MM.1S (cell line): ENCODE results near the gene SORCS2.

Experiments
- DNase-seq: peaks from one replicate; pipeline ENCODE4 v3.0.0-alpha.2; 2015
- H2AFZ ChIP-seq: fragments of 300-600 bp; sonication (generic); 2 replicates; pipeline ENCODE4 v1.6.0; 2016; ENCODE audit warnings: antibody characterized with exemption, low read length
- H3F3A ChIP-seq: fragments of 300-600 bp; sonication (generic); 2 replicates; pipeline ENCODE4 v1.6.1; 2016; ENCODE audit warnings: mild to moderate bottlenecking, antibody characterized with exemption, low read length, moderate library complexity, mixed read lengths; ENCODE audit not compliant: insufficient read depth
- H3K27ac ChIP-seq: fragments of 300-600 bp; sonication (generic); 2 replicates; pipeline ENCODE4 v1.5.1; 2016; ENCODE audit warnings: mild to moderate bottlenecking, low read length
- H3K27me3 ChIP-seq: fragments of 300-600 bp; sonication (generic); replicated peaks from 2 replicates; pipeline ENCODE4 v1.6.0; 2016; ENCODE audit warnings: low read length; ENCODE audit not compliant: insufficient read depth
- H3K36me3 ChIP-seq: fragments of 300-600 bp; sonication (generic); replicated peaks from 2 replicates; pipeline ENCODE4 v1.6.1; 2016; ENCODE audit warnings: mild to moderate bottlenecking, low read length, mixed read lengths; ENCODE audit not compliant: insufficient read depth
- H3K4me1 ChIP-seq: fragments of 300-600 bp; sonication (generic); 2 replicates; pipeline ENCODE4 v1.6.1; 2016; ENCODE audit warnings: low read length, mixed read lengths
- H3K4me2 ChIP-seq: fragments of 300-600 bp; sonication (generic); 2 replicates; pipeline ENCODE4 v1.6.0; 2016; ENCODE audit warnings: low read depth, low read length
- H3K4me3 ChIP-seq: fragments of 300-600 bp; sonication (generic); 2 replicates; pipeline ENCODE4 v1.5.1; 2016; ENCODE audit warnings: low read length, mixed read lengths
- H3K79me2 ChIP-seq: fragments of 300-600 bp; sonication (generic); 2 replicates; pipeline ENCODE4 v1.6.1; 2016; ENCODE audit warnings: mixed run types, low read length, mixed read lengths
- H3K9ac ChIP-seq: fragments of 300-600 bp; sonication (generic); 2 replicates; pipeline ENCODE4 v1.6.1; 2016; ENCODE audit warnings: low read length, mixed read lengths
- H3K9me2 ChIP-seq: fragments of 300-600 bp; sonication (generic); replicated peaks from 2 replicates; pipeline ENCODE4 v1.6.1; 2016; ENCODE audit warnings: mild to moderate bottlenecking, low read length, mixed read lengths; ENCODE audit not compliant: insufficient read depth
- H3K9me3 ChIP-seq: fragments of 300-600 bp; sonication (generic); replicated peaks from 2 replicates; pipeline ENCODE4 v1.6.1; 2016; ENCODE audit warnings: mild to moderate bottlenecking, low read length, mixed read lengths; ENCODE audit not compliant: insufficient read depth
- H4K20me1 ChIP-seq: fragments of 300-600 bp; sonication (generic); 2 replicates; pipeline ENCODE4 v1.6.1; 2016; ENCODE audit warnings: mild to moderate bottlenecking, low read length, moderate library complexity, mixed read lengths; ENCODE audit not compliant: insufficient read depth
- CTCF ChIP-seq: fragments of 300-600 bp; sonication (generic); IDR thresholded peaks from 2 replicates; pipeline ENCODE4 v1.5.1; 2016; ENCODE audit warnings: antibody characterized with exemption, low read length, mixed read lengths
- EZH2 ChIP-seq: fragments of 300-600 bp; sonication (generic); optimal IDR thresholded peaks from 2 replicates; pipeline ENCODE3; 2017; ENCODE audit warnings: low read depth, mild to moderate bottlenecking, antibody characterized with exemption, low read length, mixed read lengths
- EZH2phosphoT487 ChIP-seq: fragments of 300-600 bp; sonication (generic); IDR thresholded peaks from 2 replicates; pipeline ENCODE4 v1.6.1; 2018; ENCODE audit warnings: antibody characterized with exemption, low read length

SORCS2 gene

GRCh38 chr4:7273738-7274297, 81.5 kb downstream of the SORCS2 start:
- Histone ChIP-seq H3K9ac (no peak overlapping the region), H3K9me3 (no peaks in the 10 kb centered on the region), H3K9me2 (no peaks in the 10 kb centered on the region), H3K4me3 (no peak overlapping the region), H4K20me1 (no peaks in the 10 kb centered on the region), H3K4me2 (no peak overlapping the region), H3K79me2 (no peaks in the 10 kb centered on the region), H3F3A (no peaks in the 10 kb centered on the region), H3K27me3 (peaks cover 93% of the 10 kb centered on the region), H3K4me1 (no peaks in the 10 kb centered on the region), H2AFZ (no peak overlapping the region), H3K36me3 (no peaks in the 10 kb centered on the region), H3K27ac (no peak overlapping the region)
- no peak for TF ChIP-seq EZH2
- TF ChIP-seq EZH2phosphoT487: no peak
- no peak for TF ChIP-seq CTCF
- no peak for DNase-seq

- peaks cover 93% of the 10 kb centered on the region for H3K27me3 ChIP-seq
These were observed 82.7 kb downstream of the SORCS2 start for GRCh38 chr4:7275067-7275466.

GRCh38 chr4:7275490-7276154, 83.3 kb downstream of the SORCS2 start:
- Histone ChIP-seq H3K4me3 (no peak overlapping the region), H3K4me2 (no peak overlapping the region), H3F3A (no peaks in the 10 kb centered on the region), H3K9me3 (no peaks in the 10 kb centered on the region), H3K79me2 (no peaks in the 10 kb centered on the region), H3K9me2 (no peaks in the 10 kb centered on the region), H3K4me1 (no peaks in the 10 kb centered on the region), H3K27me3 (peaks cover 93% of the 10 kb centered on the region), H3K36me3 (no peaks in the 10 kb centered on the region), H3K27ac (no peak overlapping the region), H4K20me1 (no peaks in the 10 kb centered on the region), H3K9ac (no peak overlapping the region), H2AFZ (no peak overlapping the region)
- TF ChIP-seq CTCF: no peak
- TF ChIP-seq EZH2phosphoT487: no peak
- no peak for TF ChIP-seq EZH2
- no peak for DNase-seq

More at GRCh38 chr4:7275067-7275466, 82.7 kb downstream of the SORCS2 start:
- Histone ChIP-seq H4K20me1 (no peaks in the 10 kb centered on the region), H3K27ac (no peak overlapping the region), H3K4me1 (no peaks in the 10 kb centered on the region), H3K4me3 (no peak overlapping the region), H3K4me2 (no peak overlapping the region), H3K36me3 (no peaks in the 10 kb centered on the region), H3K9me3 (no peaks in the 10 kb centered on the region), H3K9ac (no peak overlapping the region), H3F3A (no peaks in the 10 kb centered on the region), H3K9me2 (no peaks in the 10 kb centered on the region), H2AFZ (no peak overlapping the region), H3K79me2 (no peaks in the 10 kb centered on the region)
- DNase-seq: no peak
- TF ChIP-seq CTCF (no peak), EZH2phosphoT487 (no peak), EZH2 (no peak)
